Stimulated activated CD8-positive, alpha-beta memory T cell treated with anti-CD3 and anti-CD28 coated beads, Interleukin-12 subunit alpha, Interleukin-12 subunit beta, amount 100 ng/mL, for 1 hour (primary cell): ENCODE data around the gene MCF2L.

ENCODE experiments used
- DNase-seq: peaks from one replicate; pipeline ENCODE4 v3.0.0-alpha.2; 2020; ENCODE audit warnings: low read depth

The MCF2L gene

DNA sequence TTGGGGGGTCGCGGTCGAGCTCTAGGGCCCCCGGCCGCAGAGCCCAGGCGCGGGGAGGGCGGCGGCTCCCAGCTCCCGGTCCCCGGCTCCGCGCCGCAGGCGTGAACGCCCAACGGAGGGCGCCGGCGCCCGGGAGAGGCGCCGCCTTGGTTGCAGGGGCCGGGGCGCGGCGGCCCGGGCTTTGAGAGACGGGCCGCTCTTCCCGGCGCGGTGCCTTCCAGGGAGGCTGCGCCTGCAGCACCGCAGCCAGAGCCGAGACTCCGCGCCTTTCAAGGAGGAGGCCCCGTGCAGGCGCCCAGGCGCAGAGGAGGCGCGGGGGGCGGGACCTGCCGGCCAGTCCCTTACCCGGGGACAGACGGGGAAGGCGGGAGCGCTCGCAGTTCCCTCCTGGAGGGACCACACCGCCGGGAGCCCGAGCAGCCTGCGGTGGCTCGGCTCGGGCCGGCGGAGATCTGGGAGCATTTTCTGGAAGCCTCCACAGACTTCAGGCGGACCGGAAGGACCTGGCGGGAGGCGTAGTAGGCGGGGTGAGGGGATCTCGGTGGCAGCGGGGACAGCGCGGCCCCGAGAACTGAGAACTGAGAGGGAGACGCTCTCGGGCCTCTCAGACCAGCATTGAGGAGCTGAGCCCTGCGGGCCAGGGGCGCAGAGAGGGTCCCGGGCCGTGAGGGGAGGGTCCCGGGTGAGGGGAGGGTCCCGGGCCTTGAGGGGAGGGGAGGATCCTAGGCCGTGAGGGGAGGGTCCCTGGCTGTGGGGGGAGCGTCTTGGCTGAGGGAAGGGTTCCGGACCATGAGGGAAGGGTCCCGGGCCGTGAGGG is 25.5 kb upstream of the MCF2L start:
- DNase-seq = no peak

DNA sequence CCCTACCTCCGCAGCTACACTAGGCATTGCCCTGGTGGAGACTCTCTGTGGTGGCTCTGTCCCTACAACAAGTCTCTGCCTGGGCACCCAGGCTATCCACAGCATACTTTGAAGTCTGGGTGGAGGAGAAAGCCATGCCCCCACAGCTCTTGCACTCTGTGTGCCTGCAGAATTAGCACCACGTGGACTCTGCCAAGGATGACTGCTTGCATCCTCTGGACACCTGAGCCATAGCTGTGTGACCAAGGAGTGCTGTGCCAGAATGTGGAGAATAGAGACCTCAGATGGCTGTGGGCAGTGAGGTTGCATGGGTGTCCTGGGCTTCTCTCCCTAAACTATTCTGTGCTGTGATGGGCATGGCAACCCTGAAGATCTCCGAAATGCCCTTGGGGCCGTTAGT is 21.2 kb upstream of the MCF2L start:
- DNase-seq = no peak

DNA sequence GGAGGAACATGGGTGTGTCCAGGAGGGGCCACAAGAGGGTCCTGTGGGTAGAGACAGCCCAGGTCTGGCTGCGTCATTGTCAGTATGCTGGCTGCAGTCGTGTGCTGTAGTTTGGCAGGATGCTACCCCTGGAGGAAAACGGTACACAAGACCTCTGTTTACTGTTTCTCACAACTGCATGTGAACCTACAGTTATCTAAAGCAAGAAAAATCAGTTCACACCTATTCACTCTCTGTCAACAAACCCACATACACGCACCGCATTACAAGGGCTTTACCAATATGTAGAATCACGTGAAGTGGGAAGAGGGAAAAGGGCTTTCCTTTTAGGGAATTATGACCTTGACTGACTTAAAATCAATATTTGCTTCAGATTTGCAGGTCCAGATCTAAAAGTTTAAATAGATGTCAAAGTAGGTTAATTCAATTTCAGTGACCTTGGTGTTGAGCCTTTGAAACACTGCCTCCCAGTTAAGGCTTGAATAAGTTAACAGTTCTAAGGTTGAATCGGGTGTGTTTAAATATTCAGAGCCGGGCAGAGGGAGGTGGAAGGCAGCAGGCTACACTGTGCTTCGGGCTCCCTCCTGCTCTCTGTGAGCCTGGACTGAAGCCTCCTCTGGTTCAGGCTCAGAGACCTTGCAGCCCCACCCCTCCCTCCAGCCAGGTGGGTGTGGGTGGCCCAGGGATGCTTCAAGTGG is 17.2 kb upstream of the MCF2L start:
- no peak for DNase-seq

DNA sequence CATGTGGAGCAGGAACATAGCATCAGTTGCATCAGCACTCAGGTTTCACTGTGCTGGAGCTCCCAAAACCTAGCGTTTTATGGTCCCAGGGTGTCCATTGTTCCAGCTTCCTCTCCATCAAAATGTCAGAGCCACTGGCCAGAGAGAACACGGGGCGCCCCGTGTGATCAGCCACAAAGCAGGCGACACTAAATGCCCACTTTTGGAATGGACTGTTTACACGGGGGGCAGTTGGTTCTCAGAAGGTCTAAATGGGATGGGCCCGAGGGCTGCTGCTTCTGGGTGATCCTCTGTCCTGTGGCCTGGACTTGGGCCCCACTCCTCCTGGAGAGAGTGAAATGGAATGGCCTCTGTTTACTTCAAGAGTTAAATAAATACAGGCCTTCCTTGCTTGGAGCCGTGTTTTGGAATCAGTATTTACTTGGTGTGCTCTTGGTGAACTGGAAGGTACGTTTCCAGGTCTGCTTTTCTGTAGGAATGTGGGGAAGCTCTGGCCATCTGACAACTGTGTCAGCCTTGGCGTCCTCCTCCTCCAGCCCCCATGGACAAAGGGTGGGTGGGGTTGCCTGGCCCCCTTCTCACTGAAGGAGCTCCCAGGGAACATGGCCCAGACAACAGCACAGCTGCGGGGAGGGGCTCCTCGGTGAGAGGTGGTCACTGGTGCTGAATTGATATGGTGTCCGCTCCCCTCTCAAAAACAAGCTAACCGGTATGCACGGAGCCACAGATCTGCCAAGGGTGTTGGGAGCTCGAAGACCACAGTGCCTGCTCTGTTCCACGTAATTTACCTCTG is 16.1 kb upstream of the MCF2L start:
- no peak for DNase-seq

DNA sequence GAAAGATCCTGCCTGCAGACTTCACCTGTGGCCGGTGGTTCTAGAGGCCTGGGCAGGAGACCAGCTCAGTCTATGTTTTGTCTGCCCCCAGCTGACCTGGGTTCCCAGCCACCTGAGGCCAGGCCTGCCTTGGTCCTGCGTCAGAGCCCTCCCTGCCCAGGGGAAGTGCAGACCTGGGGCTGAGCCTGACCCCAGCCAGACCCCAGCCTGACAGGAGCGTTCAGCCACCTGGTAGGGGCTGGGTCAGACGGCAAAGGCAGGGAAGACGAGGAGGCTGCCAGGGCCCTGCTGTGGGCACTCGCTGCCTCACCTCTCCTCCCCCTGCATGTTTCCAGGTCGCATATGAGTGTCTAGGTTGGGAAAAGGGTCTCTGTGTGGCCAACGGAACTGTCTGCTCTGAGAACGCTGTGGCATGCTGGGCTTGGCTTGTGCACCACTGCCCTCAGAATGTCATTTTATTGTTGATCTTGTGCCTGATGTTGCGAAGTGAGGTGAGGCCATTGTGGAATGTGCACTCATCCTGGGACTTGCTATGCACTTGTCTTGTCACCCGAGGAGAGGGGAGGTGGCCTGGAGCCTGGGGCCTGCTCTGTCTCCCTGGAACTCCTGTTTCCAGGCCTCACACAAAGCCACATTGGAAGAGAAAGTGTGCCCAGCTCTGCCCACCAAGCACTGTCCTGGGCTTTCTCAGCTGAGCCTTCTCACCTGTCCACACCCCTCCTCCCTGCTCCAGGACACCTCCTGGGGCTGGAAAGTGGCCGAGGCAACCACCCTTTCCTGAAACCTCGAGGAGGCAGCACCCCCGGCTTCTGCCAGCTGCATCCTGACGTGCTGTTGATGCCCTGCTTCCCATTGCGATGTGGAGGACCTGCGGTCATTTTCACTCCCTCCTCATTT is 15.2 kb upstream of the MCF2L start:
- no peak for DNase-seq

DNA sequence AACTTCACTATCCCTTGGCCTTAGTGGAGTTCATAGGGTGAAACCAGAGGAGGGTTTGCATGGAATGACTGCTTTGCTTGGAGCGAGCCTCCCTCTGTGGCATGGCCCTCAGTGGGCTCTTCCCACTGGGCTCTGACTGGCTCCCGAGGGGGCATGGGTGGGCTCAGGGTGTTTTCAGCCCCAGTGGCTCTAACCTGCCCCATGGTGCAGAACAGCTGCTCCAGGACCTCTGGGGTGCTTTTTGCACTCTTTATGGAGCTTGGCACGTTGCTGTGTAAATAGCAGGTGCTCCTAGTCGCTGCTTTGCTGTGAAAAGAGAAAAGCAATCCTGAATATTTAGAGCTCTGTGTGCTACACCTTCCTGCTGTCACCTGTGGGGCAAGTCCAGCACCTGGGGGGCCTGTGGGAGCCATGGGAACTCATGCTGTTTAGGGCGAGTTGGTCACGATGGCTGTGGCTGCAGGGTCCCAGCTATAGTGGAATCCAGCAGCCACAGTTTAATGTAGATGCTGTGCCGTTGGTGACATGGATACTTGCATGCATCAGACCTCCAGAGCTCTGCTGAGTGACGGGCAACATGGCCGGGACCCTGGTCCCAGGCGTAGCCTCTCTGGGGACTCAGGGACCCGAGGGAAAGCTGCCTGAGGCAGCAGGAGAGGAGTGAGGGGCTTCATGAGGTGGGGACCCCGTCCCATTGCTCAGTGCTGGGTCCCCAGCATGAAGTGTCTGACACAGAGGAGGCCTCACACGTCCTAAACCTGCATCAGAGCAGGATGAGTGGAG is 14.3 kb upstream of the MCF2L start:
- DNase-seq = no peak

DNA sequence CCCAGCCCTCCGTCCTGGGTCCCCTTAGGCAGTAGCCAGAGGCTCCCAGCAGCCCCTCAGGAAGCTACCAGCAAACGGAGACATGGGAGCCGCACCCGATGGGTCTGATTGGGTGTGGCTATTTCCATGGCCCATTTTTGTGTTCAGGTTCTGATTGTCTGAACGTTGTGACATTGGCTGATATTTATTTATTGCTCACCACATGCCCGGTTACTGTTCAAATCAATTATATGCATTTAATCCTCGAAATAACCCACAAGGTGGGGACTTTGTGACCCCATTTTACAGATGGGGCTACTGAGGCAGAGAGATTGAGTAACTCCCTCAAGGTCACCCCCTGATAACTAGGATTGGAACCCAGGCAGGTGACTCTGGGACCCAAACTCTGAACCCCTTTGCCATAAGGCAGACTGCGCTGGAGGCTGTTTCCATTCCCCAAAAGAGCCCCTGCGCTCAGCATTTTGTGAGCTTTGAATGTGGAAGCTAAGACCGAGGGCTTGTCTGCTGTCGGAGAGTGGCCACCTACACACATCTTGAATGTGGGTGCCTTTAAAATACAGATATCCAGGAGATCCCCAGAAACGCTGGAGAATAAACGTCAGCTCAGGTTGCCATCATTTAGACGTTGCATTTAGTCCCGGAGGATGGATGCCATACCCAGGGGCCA is 13.6 kb upstream of the MCF2L start:
- no peak for DNase-seq

DNA sequence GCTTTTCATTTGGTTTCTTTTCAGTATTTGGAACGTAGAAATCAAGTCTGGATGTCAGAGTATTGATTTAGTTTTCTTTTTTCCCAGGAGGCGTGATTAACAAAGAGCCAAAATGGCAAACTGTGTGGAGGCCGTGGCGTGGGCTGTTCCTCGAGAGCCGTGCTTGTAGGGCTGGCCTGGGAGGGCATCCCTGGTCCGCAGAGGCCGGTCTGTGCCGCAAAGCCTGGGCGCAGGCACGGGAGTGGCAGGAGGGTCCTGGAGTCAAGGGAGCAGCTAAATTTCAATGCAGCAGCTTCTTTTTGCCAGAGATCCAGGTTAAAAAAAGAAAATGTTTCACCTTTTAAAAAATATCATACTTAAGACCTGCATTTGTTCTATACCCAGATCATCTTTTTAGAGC is 13.1 kb upstream of the MCF2L start:
- DNase-seq = no peak

DNA sequence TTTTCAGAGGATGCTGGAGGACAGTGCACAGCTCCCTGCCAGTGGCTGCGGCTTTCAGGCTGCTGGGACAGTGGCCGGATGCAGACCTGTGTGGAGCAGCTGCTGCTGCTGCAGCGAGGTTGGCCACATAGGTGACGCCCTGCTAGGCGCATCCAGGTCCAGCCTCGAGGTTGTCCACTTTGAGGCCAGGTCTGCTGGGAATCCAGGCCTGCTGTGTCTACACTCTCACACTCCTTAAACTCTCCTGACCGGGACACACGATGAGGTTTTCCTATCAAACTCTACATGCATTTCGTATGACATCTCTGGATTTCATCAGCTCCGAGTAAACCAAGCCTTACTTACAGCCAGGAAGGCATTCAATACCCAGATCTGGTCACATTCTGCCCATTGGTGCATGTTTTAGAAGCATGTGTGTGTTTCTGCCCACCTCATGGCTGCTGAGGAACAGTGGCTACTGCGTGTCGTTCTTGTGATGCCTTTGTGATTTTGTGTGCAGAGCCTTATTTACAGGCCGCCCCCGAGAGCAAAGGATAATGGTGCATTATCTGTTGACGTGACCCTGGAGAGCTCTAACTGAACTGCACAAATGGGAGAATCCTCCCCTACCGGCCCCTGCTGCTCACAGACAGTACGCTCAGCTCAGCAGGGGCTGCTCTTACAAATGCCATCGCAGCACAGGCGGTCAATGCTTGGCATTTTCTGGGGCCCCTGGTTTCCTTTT is 12.3 kb upstream of the MCF2L start:
- DNase-seq = no peak

DNA sequence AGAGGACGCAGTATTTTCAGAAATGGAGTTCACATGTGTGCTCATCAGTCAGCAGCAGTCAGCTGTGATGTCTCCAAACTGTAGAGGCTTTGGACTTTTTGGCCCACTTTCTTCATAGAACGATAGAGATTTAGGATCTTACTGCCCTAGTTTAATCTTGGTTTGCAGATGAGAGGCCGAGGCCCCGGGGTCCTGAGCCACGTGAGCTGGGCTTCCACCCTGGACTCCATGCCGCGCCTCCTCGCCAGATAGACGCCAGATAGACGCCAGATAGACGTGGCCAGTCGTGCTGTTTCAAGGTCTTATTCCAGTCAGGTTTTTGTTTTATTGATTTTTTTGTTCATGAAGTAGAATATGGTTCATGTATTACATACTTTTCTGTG is 11.7 kb upstream of the MCF2L start:
- DNase-seq = no peak

DNA sequence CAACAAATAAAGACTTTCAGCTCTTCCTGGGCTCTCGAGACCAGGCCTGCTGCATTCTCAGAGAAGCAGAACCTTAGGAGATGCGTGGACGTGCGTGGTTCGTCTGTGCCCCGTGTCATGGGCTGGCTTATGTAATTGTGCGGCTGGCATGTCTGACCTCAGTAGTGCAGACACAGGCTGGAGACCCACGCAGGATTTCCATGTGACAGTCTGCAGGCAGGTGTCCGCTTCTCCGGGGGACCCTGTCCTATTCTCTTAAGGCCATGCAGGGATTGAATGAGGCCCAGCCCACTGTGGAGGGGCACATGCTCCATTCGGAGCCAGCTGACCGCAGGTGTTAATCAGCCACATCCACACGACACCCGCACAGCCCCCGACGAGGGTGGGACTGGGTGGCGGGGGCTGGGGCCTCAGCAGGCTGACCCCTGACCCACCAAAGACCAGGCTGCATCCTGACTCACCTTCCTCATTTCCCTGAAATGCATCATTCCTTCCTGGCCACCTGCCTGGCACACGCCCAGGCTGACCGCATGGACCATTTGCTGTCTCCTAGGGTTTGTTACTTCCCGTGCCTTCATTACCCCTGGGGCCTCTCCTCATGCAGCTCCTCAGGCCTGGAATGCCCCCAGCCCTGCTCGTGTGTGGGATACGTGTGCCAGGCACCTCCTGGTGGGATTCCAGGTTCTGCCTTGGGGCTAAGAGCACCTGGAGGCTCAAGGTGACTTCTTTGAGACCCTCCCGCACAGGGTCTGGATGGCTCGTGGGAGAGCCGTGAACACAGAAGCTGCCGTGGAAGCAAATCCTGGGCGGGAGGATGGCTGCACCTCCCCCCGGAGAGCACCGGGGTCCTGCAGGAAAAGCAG is 10.7 kb upstream of the MCF2L start:
- no peak for DNase-seq

DNA sequence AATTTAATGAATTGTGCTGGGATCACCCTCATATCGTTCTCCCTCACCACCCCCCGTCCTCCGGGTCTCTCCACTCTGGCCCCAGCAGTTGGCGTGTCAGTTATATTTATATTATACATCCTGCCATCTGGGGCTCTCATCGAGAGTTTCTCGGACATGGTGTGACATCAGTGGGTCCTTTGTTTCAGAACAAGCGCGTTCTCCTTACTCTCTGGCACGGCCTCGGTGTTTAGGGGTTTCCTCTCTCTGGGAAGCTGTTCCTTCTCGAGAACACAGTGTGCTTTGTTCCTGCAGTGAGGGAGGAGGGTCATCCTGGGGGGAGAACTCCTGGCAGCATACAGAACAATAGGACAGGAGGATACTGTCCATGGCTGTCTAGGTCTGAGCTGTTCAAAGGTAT is 9.8 kb upstream of the MCF2L start:
- DNase-seq = no peak

DNA sequence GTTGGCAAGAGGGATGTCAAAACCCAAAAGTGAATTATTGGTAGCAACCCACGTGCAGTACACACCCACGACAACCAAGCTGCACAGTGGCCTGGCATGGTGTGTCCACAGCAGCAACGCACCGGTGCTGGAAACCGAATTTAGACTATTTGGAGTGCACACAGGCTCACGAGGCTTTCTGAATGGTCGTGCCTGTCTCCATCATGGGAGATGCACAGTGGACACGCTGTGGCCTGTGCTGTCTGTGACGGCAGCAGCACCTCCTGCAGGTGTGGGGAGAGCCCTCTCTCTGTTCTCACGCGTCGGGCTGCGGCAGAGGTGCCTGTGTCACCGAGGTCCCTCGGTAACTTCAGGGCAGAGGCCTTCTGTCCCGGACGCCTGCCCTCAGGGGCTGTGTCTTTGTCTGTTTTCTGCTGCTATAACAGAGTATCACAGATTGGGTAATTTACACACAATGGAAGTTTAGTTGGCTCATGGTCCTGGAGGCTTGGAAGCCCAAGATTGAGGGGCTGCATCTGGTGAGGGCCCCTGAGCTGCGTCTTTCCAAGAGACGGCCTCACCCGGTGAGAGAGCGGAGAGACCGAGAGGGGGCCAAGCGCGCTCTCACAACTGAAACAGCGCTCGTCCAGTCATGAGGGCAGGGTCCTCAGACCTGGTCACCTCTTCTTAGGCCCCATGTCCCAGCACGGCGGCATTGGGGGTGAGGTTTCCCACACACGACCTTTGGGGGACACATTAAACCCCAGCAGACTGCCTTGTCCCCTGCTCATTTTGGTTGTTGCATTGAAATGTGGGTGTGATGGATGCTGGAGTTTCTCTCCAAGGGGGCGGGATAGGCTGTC is 9.1 kb upstream of the MCF2L start:
- no peak for DNase-seq

DNA sequence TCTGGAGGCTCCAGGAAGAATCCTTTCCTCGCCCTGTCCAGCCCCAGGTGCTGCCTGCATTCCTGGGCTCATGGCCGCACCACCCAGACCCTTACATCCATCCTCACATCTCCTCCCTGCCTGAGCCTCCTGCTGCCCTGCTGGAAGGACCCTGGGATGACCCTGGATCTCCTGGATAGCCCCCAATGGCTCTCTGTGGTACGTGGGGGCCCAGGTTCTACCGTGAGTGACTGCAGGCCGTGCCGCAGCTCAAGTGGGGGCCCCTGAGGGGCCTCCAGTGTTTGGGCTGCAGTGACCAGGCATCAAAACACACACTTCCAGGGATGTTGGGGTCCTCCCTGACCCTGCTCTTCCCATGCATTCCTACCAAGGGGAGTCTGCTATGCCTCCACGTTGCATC is 8.3 kb upstream of the MCF2L start:
- no peak for DNase-seq

DNA sequence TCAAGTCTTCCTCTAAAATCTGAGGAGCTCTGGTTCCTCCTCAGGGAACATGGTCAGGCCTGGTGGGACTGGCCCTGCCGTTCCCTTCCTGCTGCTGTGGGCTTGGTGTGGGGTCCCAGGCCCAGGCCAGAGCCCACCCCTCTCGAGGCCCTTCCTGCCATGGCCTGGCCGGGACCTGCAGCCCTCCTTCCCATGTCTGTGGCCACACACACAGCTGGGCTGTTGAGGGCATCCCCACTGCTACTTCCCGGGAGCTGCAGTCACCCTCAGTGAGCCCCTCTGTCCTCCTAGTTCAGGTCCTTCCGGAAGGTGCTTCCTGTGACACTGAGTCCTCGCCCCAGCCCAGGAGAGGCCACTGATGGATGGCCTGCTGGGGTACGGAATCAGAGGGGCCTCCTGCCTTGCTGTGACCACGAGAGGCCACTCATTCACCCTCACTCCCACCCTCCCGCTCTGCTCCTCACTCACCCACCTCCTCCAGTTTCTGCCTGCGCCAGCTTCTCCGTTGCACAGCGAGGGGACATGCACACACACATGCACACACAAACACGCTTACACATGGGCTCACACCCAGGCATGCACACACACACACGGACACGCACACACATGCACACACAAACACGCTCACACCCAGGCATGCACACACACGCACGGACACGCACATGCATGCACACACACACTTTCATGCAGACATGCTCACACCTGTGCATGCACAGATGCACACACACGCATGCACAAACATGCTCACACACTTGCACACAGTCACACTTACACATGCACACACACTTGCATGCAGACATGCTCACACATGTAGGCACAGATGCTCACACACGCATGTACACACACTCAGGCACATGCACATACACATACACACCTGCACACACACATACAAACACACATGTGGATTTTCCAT is 7.3 kb upstream of the MCF2L start:
- DNase-seq = no peak

DNA sequence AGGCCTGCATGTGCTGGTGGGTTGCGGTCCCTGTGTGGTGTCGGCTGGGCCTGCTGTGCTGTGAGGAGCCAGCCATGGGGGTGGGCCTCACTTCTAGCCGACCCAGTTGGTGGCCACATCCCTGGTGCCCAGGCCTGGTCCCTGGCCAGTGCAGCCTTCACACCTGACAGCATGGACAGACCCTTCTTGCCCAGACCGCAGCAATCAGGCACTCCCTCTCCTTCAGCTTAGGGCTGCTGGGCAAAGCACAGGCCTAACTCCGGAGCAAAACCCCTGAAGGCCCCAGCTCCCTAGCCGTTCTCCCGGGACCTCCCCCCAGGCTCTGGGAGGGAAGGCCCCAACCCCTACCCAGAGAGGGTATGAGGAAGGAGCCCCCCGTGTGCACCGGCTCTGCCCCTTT is 6.6 kb upstream of the MCF2L start:
- no peak for DNase-seq
